ENCODE data around the gene NATD1.

- TF ChIP-seq POLR2A (IDR thresholded peaks at IDR 0.05; ENCODE audit: control extremely low read depth in 1 of 2, low read depth in 2 of 2, low read length in 2 of 2), result no peak
- TF ChIP-seq CTBP2 (IDR thresholded peaks at IDR 0.05; ENCODE audit: borderline replicate concordance, insufficient read depth, insufficient read length, low read length), result no peak
- no peak for TF ChIP-seq RFX5 (IDR thresholded peaks at IDR 0.05; ENCODE audit: borderline replicate concordance, low read depth, low read length)
- TF ChIP-seq SIX5 (IDR thresholded peaks at IDR 0.05; ENCODE audit: low read depth, low read length), result no peak
- TF ChIP-seq CHD2 (IDR thresholded peaks at IDR 0.05; ENCODE audit: low read length), result no peak
- TF ChIP-seq, protein P1, sequence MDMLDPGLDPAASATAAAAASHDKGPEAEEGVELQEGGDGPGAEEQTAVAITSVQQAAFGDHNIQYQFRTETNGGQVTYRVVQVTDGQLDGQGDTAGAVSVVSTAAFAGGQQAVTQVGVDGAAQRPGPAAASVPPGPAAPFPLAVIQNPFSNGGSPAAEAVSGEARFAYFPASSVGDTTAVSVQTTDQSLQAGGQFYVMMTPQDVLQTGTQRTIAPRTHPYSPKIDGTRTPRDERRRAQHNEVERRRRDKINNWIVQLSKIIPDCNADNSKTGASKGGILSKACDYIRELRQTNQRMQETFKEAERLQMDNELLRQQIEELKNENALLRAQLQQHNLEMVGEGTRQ (IDR thresholded peaks at IDR 0.05; ENCODE audit: low read length), result no peak
Measured at GRCh38 chr17:21258593-21258992, 5.4 kb upstream of the NATD1 start.
